HG03432 (cell line): ENCODE measurements around the gene PRRG1.
"Not testable (repeated sequence)": the region's sequence is repeated elsewhere in the genome, so short reads cannot be mapped to it uniquely, and the experiment has no call there.

Source experiments
- ATAC-seq: cut with Tn5 transposase; IDR thresholded peaks from one replicate; pipeline ENCODE4 v1.9.1; 2021; ENCODE audit warnings: mild to moderate bottlenecking, moderate library complexity; ENCODE audit not compliant: unreplicated experiment

The PRRG1 gene

GRCh38 chrX:37468124-37468739, 119.1 kb downstream of the PRRG1 start:
- no peak for ATAC-seq

GRCh38 chrX:37470711-37471110, 121.5 kb downstream of the PRRG1 start:
- ATAC-seq: no peak

DNA sequence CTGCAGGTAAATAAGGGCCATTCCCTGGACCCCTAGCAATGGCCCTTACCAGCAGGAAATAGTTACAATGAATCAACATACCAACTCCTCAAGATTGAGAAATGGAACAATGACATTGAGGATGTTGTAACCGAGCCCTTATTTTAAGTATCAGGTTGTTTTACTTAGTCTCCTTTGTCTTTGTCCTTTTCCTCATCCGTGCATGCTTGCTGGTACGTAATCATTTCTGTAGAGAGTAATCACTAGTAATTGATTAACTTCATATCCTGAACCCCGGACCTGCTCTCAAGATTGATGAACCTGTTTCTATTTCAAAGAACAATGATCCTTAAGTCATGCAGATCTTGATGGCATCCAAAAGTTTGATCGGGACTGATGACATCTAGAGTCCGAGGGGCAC, 123.7 kb downstream of the PRRG1 start:
- no peak for ATAC-seq

- ATAC-seq: no peak
Observed at GRCh38 chrX:37474478-37474877, 125.3 kb downstream of the PRRG1 start.

DNA sequence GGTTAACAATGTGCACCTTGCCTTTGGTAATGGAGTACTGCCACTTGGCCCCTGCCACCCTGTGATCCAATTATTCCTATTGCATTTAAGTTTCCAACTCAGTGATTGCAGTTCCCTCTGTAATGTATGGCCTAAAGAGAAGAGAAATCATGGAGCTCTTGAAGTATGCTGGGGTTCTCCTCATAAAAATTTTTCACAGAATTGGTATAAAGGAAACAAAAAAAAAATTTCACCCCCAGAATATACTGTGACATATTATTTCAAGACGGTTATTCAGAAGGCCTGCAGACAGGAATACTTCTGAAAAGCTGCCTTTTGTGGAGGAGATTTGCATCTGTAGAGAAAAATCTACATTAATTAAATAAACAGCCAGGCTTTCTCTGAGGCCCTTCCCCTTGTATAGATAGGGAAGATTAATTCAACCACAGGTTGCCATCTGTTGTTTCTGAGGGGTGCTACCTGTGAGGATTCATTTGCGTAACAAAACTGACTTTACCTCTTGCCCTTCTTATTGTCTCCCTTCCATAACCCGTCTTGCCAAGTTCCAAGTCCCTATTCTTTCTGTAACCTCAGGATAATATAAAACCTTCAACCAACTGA, 127.5 kb downstream of the PRRG1 start:
- no peak for ATAC-seq

- not testable (repeated sequence) for ATAC-seq
Observed at GRCh38 chrX:37484335-37484734, 135.2 kb downstream of the PRRG1 start.

DNA sequence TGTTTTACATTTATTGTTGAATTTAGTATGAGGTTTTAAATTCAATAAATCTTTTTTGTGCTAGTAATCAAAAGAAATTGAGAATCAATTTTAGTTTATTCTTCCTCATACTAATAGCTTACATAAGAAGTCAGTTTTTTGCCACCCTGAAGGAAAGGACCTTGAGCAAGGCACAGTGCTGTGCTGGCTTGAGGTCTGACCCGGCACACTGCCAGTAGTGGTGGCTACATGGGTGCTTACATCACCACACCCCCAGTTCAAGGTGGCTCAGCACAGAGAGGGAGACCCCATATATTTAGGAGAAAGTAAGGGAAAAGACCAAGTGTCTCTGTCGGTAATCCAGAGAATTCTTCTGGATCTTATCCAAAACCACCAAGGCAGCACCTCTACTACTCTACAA, 136.3 kb downstream of the PRRG1 start:
- ATAC-seq: no peak

DNA sequence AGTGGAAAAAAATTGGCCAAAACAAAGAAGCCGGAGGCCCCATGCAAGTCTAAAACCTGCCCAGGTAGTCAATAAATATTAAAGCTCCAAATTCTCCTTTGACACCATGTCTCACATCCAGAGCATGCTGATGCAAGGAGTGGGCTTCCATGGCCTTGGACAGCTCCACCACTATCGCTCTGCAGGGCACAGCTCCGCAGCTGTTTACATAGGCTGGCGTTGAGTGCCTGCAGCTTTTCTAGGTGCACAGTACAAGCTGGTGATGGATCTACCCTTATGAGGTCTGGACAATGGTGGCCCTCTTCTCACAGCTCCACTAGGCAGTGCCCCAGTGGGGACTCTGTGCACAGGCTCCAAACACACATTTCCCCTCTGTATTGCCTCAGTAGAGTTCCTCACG, 138.1 kb downstream of the PRRG1 start:
- ATAC-seq: no peak

DNA sequence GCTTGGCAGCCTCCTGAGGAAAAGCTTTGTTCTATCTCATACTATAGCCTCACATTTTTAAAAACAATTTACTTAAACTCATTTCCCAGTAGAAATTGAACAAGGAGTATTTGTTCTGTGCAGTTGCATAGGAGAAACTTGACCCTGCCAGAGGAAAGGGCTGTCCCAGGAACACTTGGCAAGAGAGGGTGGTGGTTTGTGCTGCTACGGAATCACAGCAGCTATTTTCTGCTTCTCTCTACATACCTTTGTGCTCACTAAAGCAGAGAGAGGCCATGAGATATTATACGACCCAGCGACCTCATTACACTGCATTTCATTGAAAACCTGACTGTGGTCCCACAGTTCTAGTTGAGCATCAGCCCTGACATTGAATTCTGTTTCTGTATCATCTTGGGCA, 139.2 kb downstream of the PRRG1 start:
- no peak for ATAC-seq

DNA sequence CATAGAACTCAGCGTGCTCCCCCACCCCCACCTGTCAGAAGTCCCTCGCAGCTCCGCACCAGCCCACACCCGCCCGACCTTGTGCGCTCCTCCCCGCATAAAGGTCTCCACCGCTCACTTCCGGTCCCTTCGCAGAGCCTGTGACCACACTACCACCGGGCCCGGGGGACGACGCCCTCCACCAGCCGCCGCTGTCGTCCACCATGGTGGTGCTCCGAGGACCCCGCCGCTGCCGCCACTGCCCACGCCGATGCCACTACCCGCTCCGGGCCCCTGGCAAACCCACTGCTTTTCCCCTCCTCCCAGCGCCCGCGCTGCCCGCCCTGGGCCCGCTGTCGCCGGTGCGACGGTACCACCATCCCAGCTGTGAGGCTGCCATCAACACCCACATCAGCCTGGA, 142.5 kb downstream of the PRRG1 start:
- ATAC-seq: no peak

DNA sequence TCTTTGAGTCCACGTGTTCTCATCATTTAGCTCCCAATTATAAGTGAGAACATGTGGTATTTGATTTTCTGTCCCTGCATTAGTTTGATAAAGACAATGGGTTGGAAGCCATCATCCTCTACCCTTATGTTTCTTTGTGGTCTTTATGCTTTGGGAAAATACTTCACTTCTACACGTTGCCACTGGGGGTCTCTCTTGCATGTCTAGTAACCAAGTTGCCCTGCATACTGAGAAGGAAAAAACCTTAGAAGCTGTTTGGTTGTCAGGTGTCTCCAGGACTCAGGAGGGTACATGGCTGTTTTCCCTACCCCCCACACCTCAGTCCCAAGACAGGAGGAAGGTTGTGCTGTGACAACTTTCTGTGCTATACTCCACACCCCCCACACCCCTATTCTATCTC, 146.6 kb downstream of the PRRG1 start:
- not testable (repeated sequence) for ATAC-seq

- ATAC-seq: not testable (repeated sequence)
Observed at GRCh38 chrX:37497126-37497525, 148.0 kb downstream of the PRRG1 start.

- not testable (repeated sequence) for ATAC-seq
Observed at GRCh38 chrX:37498323-37498722, 149.2 kb downstream of the PRRG1 start.

DNA sequence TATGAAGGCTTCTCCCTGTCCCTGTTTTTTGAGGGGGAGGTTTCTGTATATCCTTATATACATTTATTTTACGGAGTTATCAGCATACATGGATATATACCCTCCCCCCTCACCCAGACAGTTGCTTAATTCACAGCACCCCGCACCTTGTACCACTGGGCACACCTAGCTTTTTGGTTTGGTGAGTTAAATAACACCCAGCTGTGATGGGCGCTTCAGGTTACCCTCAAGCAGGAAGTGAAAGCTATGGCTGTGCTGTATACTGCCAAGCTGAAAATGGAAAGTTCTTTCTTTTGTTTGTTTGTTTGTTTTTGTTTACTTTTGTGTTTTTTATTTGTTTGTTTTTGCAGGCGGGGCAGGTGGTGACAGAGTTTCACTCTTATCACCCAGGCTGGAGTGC, 150.5 kb downstream of the PRRG1 start:
- peak; percentile 51 for ATAC-seq

- ATAC-seq: no peak
Observed at GRCh38 chrX:37504991-37505390, 155.8 kb downstream of the PRRG1 start.
